ENCODE data around the gene TYW1B. TPM values are rescaled to one million over a fixed set of nuclear protein-coding genes. Genes with fewer than 3 reads are reported as not detected.
"Not testable (repeated sequence)": the region's sequence is repeated elsewhere in the genome, so short reads cannot be mapped to it uniquely, and the experiment has no call there.

TYW1B gene
- total RNA-seq, 1 experiment from 2014 or later, result 5.5 TPM

DNA sequence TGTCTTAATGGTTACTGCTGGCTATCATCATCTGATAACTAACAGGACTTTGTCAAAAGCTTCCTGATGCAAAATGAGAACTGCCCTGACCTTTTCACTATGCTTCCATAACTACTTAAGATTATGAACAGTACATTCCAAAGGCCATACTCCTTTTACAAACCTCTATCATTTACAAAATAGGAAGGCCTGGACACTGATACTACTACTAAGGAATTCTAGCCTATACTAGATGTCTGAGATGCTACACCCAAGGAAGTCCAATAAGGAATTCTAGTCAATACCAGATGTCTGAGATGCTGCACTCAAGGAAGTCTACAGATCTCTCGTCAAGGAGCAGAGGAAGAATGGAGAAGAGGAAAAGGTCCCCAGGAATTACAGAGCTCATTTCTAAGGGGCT is 130.9 kb downstream of the TYW1B start:
- H3K9ac ChIP-seq (ENCODE audit: extremely low read depth, insufficient read length, low read length); H3K79me2 ChIP-seq (ENCODE audit: insufficient read depth, low read length); H3K9me3 ChIP-seq (ENCODE audit: control insufficient read depth, low read depth, low read length); H2BK20ac ChIP-seq (ENCODE audit: low read depth, low read length, poor library complexity, severe bottlenecking); H2AK5ac ChIP-seq (ENCODE audit: insufficient read length, low read length); H4K91ac ChIP-seq (ENCODE audit: insufficient read length, low read depth, low read length); H3K4me2 ChIP-seq (ENCODE audit: insufficient read depth, insufficient read length, low read length); H3K27me3 ChIP-seq (ENCODE audit: insufficient read depth, low read length); H4K5ac ChIP-seq (ENCODE audit: insufficient read length, low read depth, low read length); H3K23ac ChIP-seq (ENCODE audit: insufficient read length, low read depth, low read length); H2BK5ac ChIP-seq (ENCODE audit: insufficient read length, low read length); H2BK15ac ChIP-seq (ENCODE audit: low read depth, low read length); H3K14ac ChIP-seq (ENCODE audit: insufficient read depth, low read length); H3K9me3 Mint-ChIP-seq; H4K20me1 ChIP-seq (ENCODE audit: control insufficient read depth, insufficient read depth, insufficient read length); H2AFZ ChIP-seq (ENCODE audit: low read length); H3K18ac ChIP-seq (ENCODE audit: insufficient read length, low read depth, low read length); H3K23me2 ChIP-seq (ENCODE audit: insufficient read length, low read depth, low read length, poor library complexity, severe bottlenecking); H3T11ph ChIP-seq (ENCODE audit: low read length); H3K27me3 Mint-ChIP-seq (ENCODE audit: low read depth); H3K4me3 Mint-ChIP-seq; H3K4me1 ChIP-seq (ENCODE audit: insufficient read depth, low read length); H3K27ac ChIP-seq (ENCODE audit: insufficient read length, low read depth, low read length); H2BK120ac ChIP-seq (ENCODE audit: low read depth, low read length, poor library complexity, severe bottlenecking); H4K8ac ChIP-seq (replicated peaks; ENCODE audit: insufficient read length, low read depth, low read length); H3K56ac ChIP-seq (ENCODE audit: insufficient read length, low read depth, low read length); H3K4ac ChIP-seq (ENCODE audit: low read depth, low read length); H2BK12ac ChIP-seq (ENCODE audit: insufficient read length, low read depth, low read length); DNase-seq; H3K79me1 ChIP-seq (ENCODE audit: insufficient read depth, low read depth, low read length, poor library complexity, severe bottlenecking): not testable (repeated sequence)
- Mint-ChIP-seq H3K27ac (0 out of 7 replicates have a peak overlapping the region, but pooled peaks of 1 of the 3 experiments have one; percentile 50), H3K36me3 (ENCODE audit: insufficient read depth in 1 of 3, low read depth in 3 of 3) (peaks cover 9 to 27% (median 13%) of the 10 kb centered on the region in 3 experiments), H3K4me1 (peaks cover 28 to 36% of the 10 kb centered on the region in 2 experiments)
- no CpG with 5 or more reads among the region's 1 CpG for WGBS (ENCODE audit: extremely low coverage, insufficient read length, low lambda C conversion rate)

DNA sequence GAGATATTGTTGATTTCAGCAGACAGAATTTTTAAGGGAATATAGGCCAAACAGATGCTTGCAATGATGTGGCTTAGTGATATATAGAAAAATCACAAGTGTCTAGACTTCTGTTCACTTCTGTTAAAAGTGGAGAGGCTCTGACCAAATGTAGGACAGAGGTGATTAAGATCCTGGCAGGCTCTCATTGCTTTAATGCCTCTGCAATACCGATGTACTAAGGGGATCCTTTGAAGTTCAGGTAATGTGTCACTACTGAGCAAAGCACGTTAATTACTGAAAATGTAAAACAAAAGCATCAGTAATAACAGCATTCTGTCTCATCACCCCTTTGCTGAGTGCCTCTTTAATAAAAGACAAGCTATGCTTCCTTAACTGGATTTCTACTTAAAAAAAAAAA is 131.4 kb downstream of the TYW1B start:
- not testable (repeated sequence) for H3K4me1 ChIP-seq (ENCODE audit: insufficient read depth, low read length); H3T11ph ChIP-seq (ENCODE audit: low read length); H2AK5ac ChIP-seq (ENCODE audit: insufficient read length, low read length); H4K20me1 ChIP-seq (ENCODE audit: control insufficient read depth, insufficient read depth, insufficient read length); DNase-seq; H3K4ac ChIP-seq (ENCODE audit: low read depth, low read length); H3K4me3 Mint-ChIP-seq; H2BK12ac ChIP-seq (ENCODE audit: insufficient read length, low read depth, low read length); H2BK120ac ChIP-seq (ENCODE audit: low read depth, low read length, poor library complexity, severe bottlenecking); H2BK15ac ChIP-seq (ENCODE audit: low read depth, low read length); H3K23me2 ChIP-seq (ENCODE audit: insufficient read length, low read depth, low read length, poor library complexity, severe bottlenecking); H3K79me1 ChIP-seq (ENCODE audit: insufficient read depth, low read depth, low read length, poor library complexity, severe bottlenecking); H3K27ac ChIP-seq (ENCODE audit: insufficient read length, low read depth, low read length); H3K9ac ChIP-seq (ENCODE audit: extremely low read depth, insufficient read length, low read length); H3K18ac ChIP-seq (ENCODE audit: insufficient read length, low read depth, low read length); H2BK5ac ChIP-seq (ENCODE audit: insufficient read length, low read length); H3K79me2 ChIP-seq (ENCODE audit: insufficient read depth, low read length); H3K23ac ChIP-seq (ENCODE audit: insufficient read length, low read depth, low read length); H3K9me3 ChIP-seq (ENCODE audit: control insufficient read depth, low read depth, low read length); H2AFZ ChIP-seq (ENCODE audit: low read length); H3K56ac ChIP-seq (ENCODE audit: insufficient read length, low read depth, low read length); H3K4me2 ChIP-seq (ENCODE audit: insufficient read depth, insufficient read length, low read length); H4K8ac ChIP-seq (replicated peaks; ENCODE audit: insufficient read length, low read depth, low read length); H2BK20ac ChIP-seq (ENCODE audit: low read depth, low read length, poor library complexity, severe bottlenecking); H3K9me3 Mint-ChIP-seq; H3K27ac Mint-ChIP-seq; H3K14ac ChIP-seq (ENCODE audit: insufficient read depth, low read length); H4K5ac ChIP-seq (ENCODE audit: insufficient read length, low read depth, low read length); H3K27me3 Mint-ChIP-seq (ENCODE audit: low read depth); H4K91ac ChIP-seq (ENCODE audit: insufficient read length, low read depth, low read length); H3K27me3 ChIP-seq (ENCODE audit: insufficient read depth, low read length)
- WGBS (ENCODE audit: extremely low coverage, insufficient read length, low lambda C conversion rate), result no CpG with 5 or more reads among the region's 2 CpGs
- Mint-ChIP-seq H3K36me3 (ENCODE audit: insufficient read depth in 1 of 3, low read depth in 3 of 3) (peaks cover 8 to 23% (median 10%) of the 10 kb centered on the region in 3 experiments), H3K4me1 (peaks cover 32 to 36% of the 10 kb centered on the region in 2 experiments)

Data from H9 (cell line).